IPS-NIHi7 (cell line): ENCODE results near the gene ZNF518A.
"Not testable (repeated sequence)": the region's sequence is repeated elsewhere in the genome, so short reads cannot be mapped to it uniquely, and the experiment has no call there.

Source experiments
- DNase-seq: peaks from one replicate; pipeline ENCODE4 v3.0.0; 2012; ENCODE audit warnings: mixed read lengths; ENCODE audit errors: extremely low spot score

The ZNF518A gene

GRCh38 chr10:96131621-96132020 lies 1.5 kb downstream of the ZNF518A start:
- no peak for DNase-seq

- DNase-seq: no peak
Observed at GRCh38 chr10:96133135-96133534, 3.0 kb downstream of the ZNF518A start.

DNA sequence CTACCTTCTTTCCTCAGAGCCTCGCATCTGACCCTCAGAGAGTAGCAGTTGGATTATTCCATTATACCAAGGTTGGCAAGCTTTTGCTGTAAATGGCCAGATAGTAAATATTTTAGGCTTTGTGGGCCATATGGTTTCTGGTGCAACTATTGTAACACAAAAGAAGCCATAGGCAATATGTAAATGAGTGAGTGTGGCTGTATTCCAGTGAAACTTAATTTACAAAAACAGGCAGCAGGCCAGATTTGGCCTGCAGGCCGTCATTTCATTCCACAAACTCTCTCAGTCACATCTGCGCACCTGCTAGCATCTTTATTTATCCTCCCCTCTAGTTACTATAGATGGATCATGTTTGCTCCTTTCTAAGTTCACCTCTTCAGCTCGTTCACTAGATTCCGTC lies 6.7 kb downstream of the ZNF518A start:
- DNase-seq: no peak

GRCh38 chr10:96137567-96137966 lies 7.5 kb downstream of the ZNF518A start:
- DNase-seq: no peak

- no peak for DNase-seq
Observed at GRCh38 chr10:96138102-96138501, 8.0 kb downstream of the ZNF518A start.

DNA sequence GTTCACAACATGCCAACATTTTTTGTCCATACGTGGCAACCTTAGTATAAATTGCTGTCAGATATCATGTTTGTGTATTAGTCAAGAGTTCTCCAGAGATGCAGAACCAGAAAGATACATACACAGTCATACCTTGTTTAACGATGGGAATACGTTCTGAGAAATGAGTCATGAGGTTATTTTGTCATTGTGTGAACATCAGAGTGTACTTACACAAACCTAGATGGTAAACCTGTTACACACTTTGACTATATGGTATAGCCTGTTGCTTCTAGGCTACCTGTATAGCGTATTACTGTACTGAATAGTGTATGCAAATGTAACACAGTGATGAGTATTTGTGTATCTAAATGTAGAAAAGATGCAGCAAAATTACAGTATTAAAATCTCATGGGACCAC lies 22.3 kb downstream of the ZNF518A start:
- no peak for DNase-seq

GRCh38 chr10:96153070-96153469 lies 23.0 kb downstream of the ZNF518A start:
- no peak for DNase-seq

DNA sequence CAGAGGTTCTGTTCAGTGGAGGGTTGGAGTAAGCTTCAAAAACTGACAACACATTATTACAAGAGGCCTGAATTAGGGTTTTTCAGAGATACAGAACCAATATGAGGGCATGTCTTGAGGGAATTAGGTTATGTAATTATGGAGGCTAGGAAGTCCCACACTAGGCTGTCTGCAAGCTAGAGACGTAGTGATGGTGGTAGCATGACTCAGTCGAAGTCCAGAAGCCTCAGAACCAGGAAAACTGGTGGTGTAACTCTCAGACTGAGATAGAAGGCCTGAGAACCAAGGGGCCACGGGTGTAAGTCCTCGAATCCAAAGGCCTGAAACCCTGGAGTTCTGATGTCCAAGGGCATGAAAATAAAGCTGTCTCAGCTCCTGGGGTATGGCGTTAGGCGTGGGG lies 35.6 kb downstream of the ZNF518A start:
- DNase-seq: no peak

- no peak for DNase-seq
Observed at GRCh38 chr10:96168546-96168945, 38.4 kb downstream of the ZNF518A start.

GRCh38 chr10:96170230-96170629 lies 40.1 kb downstream of the ZNF518A start:
- DNase-seq: no peak

GRCh38 chr10:96172666-96173065 lies 42.6 kb downstream of the ZNF518A start:
- no peak for DNase-seq

GRCh38 chr10:96176985-96177384 lies 46.9 kb downstream of the ZNF518A start:
- DNase-seq: no peak

- DNase-seq: no peak
Observed at GRCh38 chr10:96188421-96188820, 58.3 kb downstream of the ZNF518A start.

GRCh38 chr10:96188916-96189315 lies 58.8 kb downstream of the ZNF518A start:
- DNase-seq: no peak

DNA sequence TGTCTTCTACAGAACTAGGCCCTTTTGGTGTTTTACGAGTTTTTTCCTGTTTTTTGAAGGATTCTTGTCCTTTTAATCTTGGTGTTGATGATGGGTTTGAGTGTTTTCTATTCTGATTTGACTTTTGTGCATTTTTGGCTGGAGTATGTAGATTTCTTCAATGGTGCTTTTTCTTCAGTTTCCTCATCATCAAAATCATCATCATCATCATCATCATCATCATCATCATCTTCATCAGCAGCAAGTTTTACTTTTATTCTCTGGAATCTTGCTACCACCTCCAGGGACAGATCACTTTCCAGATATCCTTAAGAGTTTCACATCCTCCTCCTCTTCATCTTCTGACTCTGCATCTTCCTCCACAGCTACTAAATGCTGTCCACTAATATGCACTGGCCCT lies 59.4 kb downstream of the ZNF518A start:
- DNase-seq: not testable (repeated sequence)

GRCh38 chr10:96201525-96201924 lies 71.4 kb downstream of the ZNF518A start:
- no peak for DNase-seq

- DNase-seq: no peak
Observed at GRCh38 chr10:96205580-96205979, 75.5 kb downstream of the ZNF518A start.

GRCh38 chr10:96208271-96208670 lies 78.2 kb downstream of the ZNF518A start:
- DNase-seq: no peak

DNA sequence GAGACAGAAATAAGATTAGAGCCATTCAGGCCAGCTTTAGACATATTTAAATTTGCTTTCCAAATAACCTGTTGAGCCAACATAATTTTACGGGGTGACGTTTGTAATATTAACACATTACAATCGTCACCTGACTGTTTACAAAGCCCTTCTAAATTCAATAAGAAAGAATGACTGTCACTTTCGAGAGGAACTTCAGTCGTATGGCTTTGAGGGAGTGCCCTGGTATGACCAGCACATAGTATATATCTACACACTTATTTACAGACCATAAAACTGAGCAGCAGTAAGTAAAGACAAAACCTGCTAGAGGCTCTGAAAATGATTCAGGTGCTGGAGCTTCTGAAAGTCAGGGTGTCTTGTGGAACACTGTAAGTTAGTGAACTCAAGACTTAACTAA lies 78.8 kb downstream of the ZNF518A start:
- no peak for DNase-seq

DNA sequence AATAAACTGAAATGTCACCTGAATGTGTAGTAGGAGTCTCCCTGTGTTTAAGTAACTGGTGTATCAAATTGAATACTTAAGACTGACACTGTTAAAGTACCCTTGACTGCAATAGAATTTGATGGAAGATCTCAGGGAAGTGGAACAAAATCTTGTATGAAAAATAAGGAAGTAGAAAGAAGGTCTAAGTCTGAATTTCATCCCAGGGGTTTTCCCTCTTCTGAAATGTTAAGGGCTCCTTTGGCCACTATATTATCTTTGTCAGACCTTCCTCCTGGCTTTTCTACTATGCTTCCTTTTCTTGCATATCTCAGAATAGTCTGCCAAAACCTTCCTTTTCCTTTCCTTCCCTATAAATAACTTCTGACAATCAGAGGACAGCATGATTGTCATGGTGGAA lies 81.7 kb downstream of the ZNF518A start:
- DNase-seq: no peak

- DNase-seq: no peak
Observed at GRCh38 chr10:96212911-96213310, 82.8 kb downstream of the ZNF518A start.
